Measurements from ENCODE around the gene INO80C.

- TF ChIP-seq POLR2AphosphoS5 (IDR thresholded peaks at IDR 0.05; ENCODE audit: borderline replicate concordance, low read depth, low read length) (no peak), EZH2 (IDR thresholded peaks at IDR 0.05) (no peak), FOXP2 (optimal IDR thresholded peaks at IDR 0.05; ENCODE audit: control extremely low read depth, extremely low read length, insufficient read depth) (no peak)
Measured at GRCh38 chr18:35426786-35427185, 71.0 kb downstream of the INO80C start.
